Transverse colon (tissue), 4 donors: ENCODE measurements around the gene NATD1. TPM values are rescaled to one million over a fixed set of nuclear protein-coding genes. Genes with fewer than 3 reads are reported as not detected.

Experiments
- DNase-seq: peaks from one replicate; pipeline ENCODE4 v3.0.0-alpha.2; 2019
- H3K27ac ChIP-seq, 4 donors: fragments of 200-600 bp; sonication (generic); 2 replicates each; pipeline ENCODE4 v1.5.1; 2016 to 2018; ENCODE audit warnings: inconsistent platforms in 4 of 4
- H3K27me3 ChIP-seq: fragments of 200-600 bp; sonication (generic); 2 replicates; pipeline ENCODE4 v1.5.1; 2017; ENCODE audit warnings: inconsistent platforms
- H3K36me3 ChIP-seq, 4 donors: fragments of 200-600 bp; sonication (generic); 2 replicates each; pipeline ENCODE4 v1.5.1; 2017 to 2019; ENCODE audit warnings: inconsistent platforms in 4 of 4
- H3K4me1 ChIP-seq, 4 donors: fragments of 200-600 bp; sonication (generic); 2 replicates each; pipeline ENCODE4 v1.5.1; 2017 to 2020; ENCODE audit warnings: inconsistent platforms in 4 of 4
- H3K4me3 ChIP-seq, 4 donors: fragments of 200-600 bp; sonication (generic); 1 replicate in 1 of 4; 2 replicates in 3 of 4; pipeline versions ENCODE4 v1.5.1 to v1.6.1; 2017 to 2019; ENCODE audit warnings: inconsistent platforms in 4 of 4
- H3K9me3 ChIP-seq, 2 donors: fragments of 200-600 bp; sonication (generic); 2 replicates each; pipeline ENCODE4 v1.5.1; 2017 to 2019; ENCODE audit warnings: inconsistent platforms in 2 of 2
- EP300 ChIP-seq: sonication (generic); formaldehyde crosslinking; IDR thresholded peaks from one replicate; pipeline ENCODE4 v1.6.1; 2017; ENCODE audit warnings: antibody characterized with exemption, low read depth
- POLR2A ChIP-seq: fragments of 450-650 bp; IDR thresholded peaks from one replicate; pipeline ENCODE4 v1.6.1; 2016; ENCODE audit warnings: antibody characterized with exemption, mild to moderate bottlenecking, moderate library complexity
- POLR2AphosphoS5 ChIP-seq, 3 donors: sonication (generic); formaldehyde crosslinking; IDR thresholded peaks; one replicate each; pipeline ENCODE4 v1.6.1; 2016; ENCODE audit warnings: antibody characterized with exemption in 3 of 3
- WGBS, 2 donors: methylation state at CpG; one replicate each; pipeline ENCODE4 v1.1.5; 2018; ENCODE audit warnings: low coverage in 1 of 2; 5-methylcytosine and 5-hydroxymethylcytosine counted together
- in situ Hi-C, 4 donors: fragments of 200-750 bp; cut with MboI; loops; one replicate each; pipeline versions ENCODE4 v1.15.0 to v1.15.1; 2017; ENCODE audit warnings: low sequenced_read_pairs in 3 of 4, low pct_ligation_motif_present in 1 of 4, low pct_unique_long_range_greater_than_20kb in 1 of 4
- intact Hi-C: fragments of 100-400 bp; cut with DNase I; formaldehyde crosslinking; loops from one replicate; pipeline ENCODE4 v1.15.1; 2023; ENCODE audit warnings: low total_unique reads
- total RNA-seq, 4 donors: library from RNA; depleted of rRNA; stranded (reverse); fragments of >200 nt; gene quantifications; one replicate each; pipeline ENCODE4 v1.1.0, GENCODE V29; 2016
- TF ChIP-seq, protein P1 (sequence below), 5 experiments: fragments of 200-600 bp in 3 of 5; fragments of 450-650 bp in 2 of 5; sonication (generic) in 3 of 5; IDR thresholded peaks; 1 replicate in 2 of 5; 2 replicates in 3 of 5; pipeline ENCODE4 v1.5.1; 2016 to 2017; ENCODE audit warnings: antibody characterized with exemption in 5 of 5, inconsistent platforms in 3 of 5, mild to moderate bottlenecking in 2 of 5, moderate library complexity in 1 of 5

The NATD1 gene
- total RNA-seq, 4 donors from 2014 or later = 1.4 to 7.9 (median 5.0) TPM

- intact Hi-C loops (loop anchor here (10.0 kb wide), 1 partner anchor 232 kb away; no protein-coding TSS in a partner anchor), in situ Hi-C loops (no loop called here)
- H3K27ac ChIP-seq = peak overlapping the region; percentile 98 to 99 (median 98)
- H3K36me3 ChIP-seq = no peaks in the 10 kb centered on the region
- TF ChIP-seq, protein P1, sequence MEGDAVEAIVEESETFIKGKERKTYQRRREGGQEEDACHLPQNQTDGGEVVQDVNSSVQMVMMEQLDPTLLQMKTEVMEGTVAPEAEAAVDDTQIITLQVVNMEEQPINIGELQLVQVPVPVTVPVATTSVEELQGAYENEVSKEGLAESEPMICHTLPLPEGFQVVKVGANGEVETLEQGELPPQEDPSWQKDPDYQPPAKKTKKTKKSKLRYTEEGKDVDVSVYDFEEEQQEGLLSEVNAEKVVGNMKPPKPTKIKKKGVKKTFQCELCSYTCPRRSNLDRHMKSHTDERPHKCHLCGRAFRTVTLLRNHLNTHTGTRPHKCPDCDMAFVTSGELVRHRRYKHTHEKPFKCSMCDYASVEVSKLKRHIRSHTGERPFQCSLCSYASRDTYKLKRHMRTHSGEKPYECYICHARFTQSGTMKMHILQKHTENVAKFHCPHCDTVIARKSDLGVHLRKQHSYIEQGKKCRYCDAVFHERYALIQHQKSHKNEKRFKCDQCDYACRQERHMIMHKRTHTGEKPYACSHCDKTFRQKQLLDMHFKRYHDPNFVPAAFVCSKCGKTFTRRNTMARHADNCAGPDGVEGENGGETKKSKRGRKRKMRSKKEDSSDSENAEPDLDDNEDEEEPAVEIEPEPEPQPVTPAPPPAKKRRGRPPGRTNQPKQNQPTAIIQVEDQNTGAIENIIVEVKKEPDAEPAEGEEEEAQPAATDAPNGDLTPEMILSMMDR (IDR thresholded peaks at IDR 0.05) = no peak
- TF ChIP-seq POLR2A (no peak), EP300 (no peak)
- no peak overlapping the region for H3K4me3 ChIP-seq
- DNase-seq = no peak
- 82 to 94% methylated on average over 4 to 5 of the region's 5 CpGs for WGBS, 2 donors
- H3K27me3 ChIP-seq = no peaks in the 10 kb centered on the region
- no peaks in the 10 kb centered on the region for H3K9me3 ChIP-seq
- peaks cover 12 to 39% (median 31%) of the 10 kb centered on the region in 4 donors for H3K4me1 ChIP-seq
These were observed 29.6 kb upstream of the NATD1 start for GRCh38 chr17:21282850-21283249.

GRCh38 chr17:21282231-21282630 is 29.0 kb upstream of the NATD1 start:
- intact Hi-C loops (loop anchor here (10.0 kb wide), 1 partner anchor 233 kb away; no protein-coding TSS in a partner anchor), in situ Hi-C loops (no loop called here)
- H3K9me3 ChIP-seq = no peaks in the 10 kb centered on the region
- no peak overlapping the region for H3K4me3 ChIP-seq
- no peaks in the 10 kb centered on the region for H3K36me3 ChIP-seq
- no peaks in the 10 kb centered on the region for H3K27me3 ChIP-seq
- no peak for DNase-seq
- peak overlapping the region; percentile 98 to 99 (median 98) for H3K27ac ChIP-seq
- 57 to 65% methylated on average over 5 of the region's 5 CpGs for WGBS, 2 donors
- H3K4me1 ChIP-seq = peaks cover 7 to 34% (median 25%) of the 10 kb centered on the region in 4 donors
- TF ChIP-seq, protein P1 (IDR thresholded peaks at IDR 0.05) = no peak
- peak in 2 of 3 donors; percentile 12 to 14 for TF ChIP-seq POLR2AphosphoS5 (IDR thresholded peaks at IDR 0.05)

DNA sequence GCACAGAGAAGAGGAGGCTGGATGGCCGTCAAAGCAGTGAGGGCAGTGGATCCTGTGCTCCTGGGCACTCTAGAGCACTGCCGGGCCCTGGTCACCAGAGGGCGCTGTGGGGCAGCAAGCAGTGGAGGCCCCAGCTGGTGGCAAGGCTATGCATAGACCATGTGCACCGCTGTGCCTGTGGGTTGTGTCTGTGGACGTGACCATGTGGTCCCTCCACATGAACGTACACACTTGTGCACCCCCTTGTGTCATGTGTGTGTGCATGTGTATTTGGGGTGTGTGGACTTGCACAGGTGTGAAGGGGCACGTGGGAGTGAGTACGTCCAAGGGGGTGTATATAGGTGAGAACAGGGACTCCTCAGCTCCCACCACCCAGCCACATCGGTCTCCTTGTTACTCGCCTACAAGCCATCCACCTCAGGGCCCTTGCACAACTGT is 26.9 kb upstream of the NATD1 start:
- Histone ChIP-seq H3K27me3 (no peaks in the 10 kb centered on the region), H3K4me1 (peaks cover 2 to 30% (median 22%) of the 10 kb centered on the region in 4 donors), H3K4me3 (no peak overlapping the region), H3K27ac (no peak overlapping the region), H3K36me3 (no peaks in the 10 kb centered on the region), H3K9me3 (no peaks in the 10 kb centered on the region)
- DNase-seq = peak; percentile 92
- intact Hi-C loops (loop anchor here (2.0 to 10.0 kb wide), 2 partner anchors 27 to 235 kb away; partner anchors contain the start of gene NATD1), in situ Hi-C loops (no loop called here)
- 22% methylated on average over 10 of the region's 10 CpGs; no CpG with 5 or more reads in 1 of the 2 donors for WGBS, 2 donors
- no peak for TF ChIP-seq POLR2AphosphoS5 (IDR thresholded peaks at IDR 0.05)
- TF ChIP-seq, protein P1 (IDR thresholded peaks at IDR 0.05) = peak; percentile 95 to 98 (median 96)

DNA sequence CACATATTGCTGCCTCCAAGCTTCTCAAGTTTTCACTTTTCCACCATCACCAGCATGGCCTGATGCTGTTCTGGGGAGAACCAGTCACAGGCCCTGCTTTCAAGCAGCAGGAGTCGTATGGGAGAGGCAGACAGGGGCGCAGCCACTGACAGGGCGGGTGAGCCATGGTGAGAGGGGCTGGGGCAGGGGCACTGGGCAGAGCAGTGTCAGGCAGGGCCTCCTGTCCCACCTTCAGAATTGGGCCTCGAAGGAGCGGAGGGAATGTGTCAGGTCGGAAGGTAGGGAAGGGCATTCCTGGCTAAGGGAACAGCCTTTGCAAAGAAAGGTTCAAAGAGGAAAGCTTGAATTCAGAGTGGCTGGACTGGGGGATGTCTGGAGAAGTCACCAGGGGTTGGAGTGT is 26.4 kb upstream of the NATD1 start:
- in situ Hi-C loops = loop anchor here in 2 of 4 donors (10.0 kb wide), 1 partner anchor 65 kb away; the partner anchor contains the start of gene TMEM11 (in 2 of the 2)
- H3K4me1 ChIP-seq = peaks cover 6 to 33% (median 23%) of the 10 kb centered on the region in 4 donors
- H3K27me3 ChIP-seq = no peaks in the 10 kb centered on the region
- DNase-seq = no peak
- WGBS, 2 donors = 70 to 85% methylated on average over 2 to 6 of the region's 6 CpGs
- intact Hi-C loops = no loop called here
- no peak overlapping the region for H3K27ac ChIP-seq
- no peaks in the 10 kb centered on the region for H3K9me3 ChIP-seq
- no peaks in the 10 kb centered on the region for H3K36me3 ChIP-seq
- H3K4me3 ChIP-seq = no peak overlapping the region
- TF ChIP-seq POLR2A (no peak), POLR2AphosphoS5 (IDR thresholded peaks at IDR 0.05) (no peak), EP300 (no peak)

DNA sequence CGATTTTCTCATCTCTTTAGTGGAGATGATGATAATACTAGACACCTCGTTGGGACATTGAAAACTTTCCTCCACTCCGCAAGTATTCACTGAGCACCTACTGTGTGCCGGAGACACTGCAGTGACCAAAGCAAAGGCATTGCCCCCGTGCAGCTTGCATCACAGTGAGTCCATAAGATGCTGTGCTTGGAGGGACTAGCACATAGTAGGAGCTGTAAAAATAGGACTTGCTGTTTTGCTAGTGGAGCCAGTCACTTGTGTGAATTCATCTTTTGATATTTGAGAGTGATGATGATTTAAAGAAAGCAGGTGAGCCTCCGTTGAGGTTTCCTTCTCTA is 26.0 kb upstream of the NATD1 start:
- Histone ChIP-seq H3K27me3 (no peaks in the 10 kb centered on the region), H3K27ac (peak overlapping the region in 1 of 4 donors; percentile 39), H3K4me3 (no peak overlapping the region), H3K36me3 (no peaks in the 10 kb centered on the region), H3K4me1 (peaks cover 6 to 33% (median 22%) of the 10 kb centered on the region in 4 donors), H3K9me3 (no peaks in the 10 kb centered on the region)
- TF ChIP-seq EP300 (no peak), POLR2AphosphoS5 (IDR thresholded peaks at IDR 0.05) (no peak), POLR2A (no peak)
- in situ Hi-C loops (loop anchor here in 2 of 4 donors (10.0 kb wide), 1 partner anchor 64 kb away; the partner anchor contains the start of gene TMEM11 (in 2 of the 2)), intact Hi-C loops (no loop called here)
- 75 to 83% methylated on average over 6 of the region's 6 CpGs for WGBS, 2 donors
- no peak for DNase-seq
